HepG2 (cell line): Measurements from ENCODE around the gene SKIDA1. TPM values are rescaled to one million over a fixed set of nuclear protein-coding genes. Genes with fewer than 3 reads are reported as not detected.
A peak's percentile ranks its signal among the peaks of the same experiment; 100 is the strongest.

Experiments
- CREBL2 ChIP-seq: sonication (generic); formaldehyde crosslinking; IDR thresholded peaks from 2 replicates; pipeline ENCODE4 v1.8.1; 2023; ENCODE audit warnings: missing genetic modification reagents, mild to moderate bottlenecking, borderline replicate concordance
- FOXA1 ChIP-seq, 2 experiments: fragments of 450-650 bp in 1 of 2; sonication (generic) in 1 of 2; formaldehyde crosslinking in 1 of 2; IDR thresholded peaks; 2 replicates each; pipeline versions ENCODE4 v1.4.0 to v1.6.1; 2016 to 2020; ENCODE audit warnings: missing genetic modification reagents in 1 of 2
- GFI1 ChIP-seq: sonication (generic); formaldehyde crosslinking; IDR thresholded peaks from 2 replicates; pipeline ENCODE4 v1.5.0; 2020; ENCODE audit warnings: missing genetic modification reagents, mild to moderate bottlenecking, borderline replicate concordance
- JUN ChIP-seq: sonication (generic); formaldehyde crosslinking; IDR thresholded peaks from 2 replicates; pipeline ENCODE4 v1.4.0; 2020; ENCODE audit warnings: mild to moderate bottlenecking, missing genetic modification reagents
- MAX ChIP-seq: IDR thresholded peaks from 2 replicates; pipeline ENCODE4 v1.6.1; 2012; ENCODE audit warnings: inconsistent platforms
- MED8 ChIP-seq: sonication (generic); formaldehyde crosslinking; IDR thresholded peaks from 2 replicates; pipeline ENCODE4 v1.8.1; 2023; ENCODE audit warnings: mild to moderate bottlenecking, missing genetic modification reagents; ENCODE audit not compliant: insufficient replicate concordance
- MEF2D ChIP-seq: sonication (generic); formaldehyde crosslinking; IDR thresholded peaks from 2 replicates; pipeline ENCODE4 v1.5.1; 2020; ENCODE audit warnings: mild to moderate bottlenecking, missing genetic modification reagents
- MLX ChIP-seq: IDR thresholded peaks from 2 replicates; pipeline ENCODE4 v1.6.1; 2016
- NONO ChIP-seq, 2 experiments: fragments of 450-650 bp in 1 of 2; sonication (generic) in 1 of 2; formaldehyde crosslinking in 1 of 2; IDR thresholded peaks in 1 of 2; conservative IDR thresholded peaks in 1 of 2; 2 replicates each; pipeline versions ENCODE4 v1.6.1 to v1.8.0; 2017 to 2022; ENCODE audit warnings: mild to moderate bottlenecking in 1 of 2, missing genetic modification reagents in 1 of 2, moderate library complexity in 1 of 2
- TBX2 ChIP-seq: sonication (generic); formaldehyde crosslinking; IDR thresholded peaks from 2 replicates; pipeline ENCODE4 v1.5.0; 2020; ENCODE audit warnings: missing genetic modification reagents, mild to moderate bottlenecking, borderline replicate concordance
- TFE3 ChIP-seq: IDR thresholded peaks from 2 replicates; pipeline ENCODE4 v1.6.1; 2016
- ZBTB44 ChIP-seq: sonication (generic); formaldehyde crosslinking; IDR thresholded peaks from 2 replicates; pipeline ENCODE4 v1.4.0; 2020; ENCODE audit warnings: missing genetic modification reagents
- ZNF234 ChIP-seq: sonication (generic); formaldehyde crosslinking; conservative IDR thresholded peaks from 2 replicates; pipeline ENCODE4 v1.5.1; 2020; ENCODE audit warnings: mild to moderate bottlenecking, missing genetic modification reagents
- ZNF3 ChIP-seq: IDR thresholded peaks from 2 replicates; pipeline ENCODE4 v1.7.0; 2017; ENCODE audit warnings: inconsistent platforms
- ZNF646 ChIP-seq: sonication (generic); formaldehyde crosslinking; IDR thresholded peaks from 2 replicates; pipeline ENCODE4 v1.9.0; 2021; ENCODE audit warnings: mild to moderate bottlenecking, missing genetic modification reagents
- ZNF781 ChIP-seq: sonication (generic); formaldehyde crosslinking; IDR thresholded peaks from 2 replicates; pipeline ENCODE4 v1.5.1; 2020; ENCODE audit warnings: borderline replicate concordance, mild to moderate bottlenecking, missing genetic modification reagents; ENCODE audit errors: not compliant biosample characterization
- ZNF891 ChIP-seq: sonication (generic); formaldehyde crosslinking; IDR thresholded peaks from 2 replicates; pipeline ENCODE4 v1.5.0; 2020; ENCODE audit warnings: mild to moderate bottlenecking, missing genetic modification reagents
- ZSCAN12 ChIP-seq: sonication (generic); formaldehyde crosslinking; IDR thresholded peaks from 2 replicates; pipeline ENCODE4 v1.9.0; 2021; ENCODE audit warnings: mild to moderate bottlenecking, missing genetic modification reagents
- polyA plus RNA-seq, 8 experiments: library from polyadenylated mRNA; depleted of rRNA in 3 of 8; stranded (reverse) in 7 of 8; unstranded in 1 of 8; fragments of >200 nt; fragmentation: Illumina TruSeq in 4 of 8; extraction: Trizol in 4 of 8; gene quantifications; 2 replicates each; pipeline versions ENCODE4 v1.2.1 to v1.2.3, GENCODE V29; 2011 to 2016; ENCODE audit warnings: low read depth in 4 of 8, missing spikeins in 1 of 8, mixed read lengths in 1 of 8; ENCODE audit not compliant: insufficient read depth in 1 of 8
- total RNA-seq, 5 experiments: library from RNA; depleted of rRNA; stranded (reverse); fragments of >200 nt; fragmentation: Illumina TruSeq; extraction: Trizol; gene quantifications; 2 replicates each; pipeline ENCODE4 v1.2.3, GENCODE V29; 2016; ENCODE audit warnings: low read depth in 1 of 5

SKIDA1 gene
- total and polyA plus RNA-seq, 2 of the 13 experiments (the other 11 are each of a cell fraction or from before 2014, with no cell fraction given): 0.73 to 1.5 TPM

GRCh38 chr10:21505711-21506278 lies 19.7 kb downstream of the SKIDA1 start (continued):
- TF ChIP-seq ZNF234 (CRISPR knock-in tag) (0 out of 2 replicates have a peak, but pooled peaks have one; percentile 3), JUN (peak; percentile 66; the same call in 1 of the 2 replicates), MEF2D (CRISPR knock-in tag) (peak; percentile 99), NONO (IDR thresholded peaks at IDR 0.05) (no peak), NONO (CRISPR knock-in tag; conservative IDR thresholded peaks at IDR 0.05) (peak; percentile 99), CREBL2 (no peak), ZNF781 (CRISPR knock-in tag) (peak; percentile 87), FOXA1 (IDR thresholded peaks at IDR 0.05) (no peak), FOXA1 (CRISPR knock-in tag; IDR thresholded peaks at IDR 0.05) (peak; percentile 80), ZNF3 (no peak), ZNF891 (CRISPR knock-in tag) (no peak), MLX (peak; percentile 89), ZNF646 (CRISPR knock-in tag) (no peak; the same call in 1 of the 2 replicates), ZBTB44 (CRISPR knock-in tag) (peak; percentile 85), TBX2 (CRISPR knock-in tag) (peak; percentile 99), GFI1 (CRISPR knock-in tag) (peak; percentile 98), TFE3 (CRISPR knock-in tag) (peak; percentile 79), MAX (peak; percentile 78), MED8 (CRISPR knock-in tag) (peak; percentile 97), ZSCAN12 (CRISPR knock-in tag) (no peak)
